KBM-7 (cell line): Measurements from ENCODE around the gene RALA.
"Not testable (repeated sequence)": the region's sequence is repeated elsewhere in the genome, so short reads cannot be mapped to it uniquely, and the experiment has no call there.

Experiments
- DNase-seq: peaks from one replicate; pipeline ENCODE4 v3.0.0-alpha.2; 2015
- in situ Hi-C: fragments of 300-500 bp; cut with MboI; formaldehyde crosslinking; loops from 2 replicates; pipeline ENCODE4 v1.14.3; 2020; ENCODE audit warnings: low sequenced_read_pairs, low pct_unique_long_range_greater_than_20kb, mixed read lengths

The RALA gene

DNA sequence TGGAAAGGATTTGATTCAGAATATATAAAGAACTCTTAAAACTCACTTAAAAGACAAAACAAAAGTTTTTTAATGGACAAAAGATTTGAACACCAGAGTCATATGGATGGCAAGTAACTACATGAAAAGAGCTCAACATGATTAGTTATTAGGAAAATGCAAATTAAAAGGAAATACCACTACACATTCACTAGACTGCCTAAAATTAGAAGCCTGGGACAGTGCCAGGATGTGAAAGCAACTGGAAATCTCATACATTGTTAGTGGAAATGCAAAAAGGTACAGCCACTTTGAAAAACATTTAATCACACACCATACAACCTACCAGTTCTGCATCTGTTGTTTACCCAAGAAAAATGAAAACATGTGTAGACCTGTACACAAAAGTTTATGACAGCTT lies 48.8 kb downstream of the RALA start:
- in situ Hi-C loops = no loop called here
- no peak for DNase-seq

DNA sequence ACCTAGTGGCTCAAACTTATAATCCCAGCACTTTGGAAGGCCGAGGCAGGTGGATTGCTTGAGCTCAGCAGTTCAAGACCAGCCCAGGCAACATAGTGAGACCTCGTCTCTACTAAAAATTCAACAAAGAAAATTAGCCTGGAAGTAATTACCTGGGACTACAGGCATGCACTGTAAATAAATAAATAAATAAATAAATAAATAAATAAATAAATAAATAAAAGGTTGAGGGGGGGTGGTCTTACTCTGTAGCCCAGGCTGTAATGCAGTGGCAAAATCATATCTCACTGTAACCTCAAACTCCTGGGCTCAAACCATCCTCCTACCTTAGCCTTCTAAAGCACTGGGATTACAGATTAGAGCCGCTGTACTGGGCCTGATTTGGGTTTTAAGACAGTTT lies 50.5 kb downstream of the RALA start:
- no peak for DNase-seq
- in situ Hi-C loops = no loop called here

DNA sequence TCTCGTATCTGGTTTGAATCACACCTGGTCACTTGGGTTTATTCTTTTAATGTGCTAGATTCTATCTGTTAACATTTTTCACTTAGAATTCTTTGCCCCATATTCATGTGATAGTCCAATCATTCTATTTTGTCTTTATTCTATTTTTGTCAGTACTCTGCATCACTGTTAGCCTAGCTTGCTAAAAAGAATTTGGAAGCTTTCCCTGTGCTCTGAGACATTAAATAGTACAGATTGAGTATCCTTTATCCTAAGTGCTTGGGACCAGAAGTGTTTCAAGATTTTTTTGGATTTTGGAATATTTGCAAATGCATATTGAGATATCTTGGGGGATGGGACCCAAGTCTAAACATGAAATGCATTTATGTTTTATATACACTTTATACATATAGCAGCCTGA lies 51.0 kb downstream of the RALA start:
- no peak for DNase-seq
- in situ Hi-C loops = no loop called here

DNA sequence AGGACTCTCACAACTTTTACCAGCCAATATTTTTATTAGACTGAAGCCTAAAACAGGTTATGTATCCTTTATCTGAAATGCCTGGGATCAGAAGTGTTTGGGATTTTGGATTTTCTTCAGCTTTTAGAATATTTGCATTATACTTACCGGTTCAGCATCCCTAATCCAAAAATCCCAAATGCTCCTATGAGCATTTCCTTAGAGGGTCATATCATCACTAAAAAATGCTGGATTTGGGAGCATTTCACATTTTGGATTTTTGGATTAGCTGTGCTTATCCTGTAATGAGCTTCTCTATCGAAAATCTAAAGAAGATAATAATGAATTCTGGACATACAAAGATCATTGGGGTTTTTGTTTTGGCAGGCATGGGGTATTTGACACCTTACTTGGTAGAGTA lies 53.0 kb downstream of the RALA start:
- in situ Hi-C loops = no loop called here
- no peak for DNase-seq

DNA sequence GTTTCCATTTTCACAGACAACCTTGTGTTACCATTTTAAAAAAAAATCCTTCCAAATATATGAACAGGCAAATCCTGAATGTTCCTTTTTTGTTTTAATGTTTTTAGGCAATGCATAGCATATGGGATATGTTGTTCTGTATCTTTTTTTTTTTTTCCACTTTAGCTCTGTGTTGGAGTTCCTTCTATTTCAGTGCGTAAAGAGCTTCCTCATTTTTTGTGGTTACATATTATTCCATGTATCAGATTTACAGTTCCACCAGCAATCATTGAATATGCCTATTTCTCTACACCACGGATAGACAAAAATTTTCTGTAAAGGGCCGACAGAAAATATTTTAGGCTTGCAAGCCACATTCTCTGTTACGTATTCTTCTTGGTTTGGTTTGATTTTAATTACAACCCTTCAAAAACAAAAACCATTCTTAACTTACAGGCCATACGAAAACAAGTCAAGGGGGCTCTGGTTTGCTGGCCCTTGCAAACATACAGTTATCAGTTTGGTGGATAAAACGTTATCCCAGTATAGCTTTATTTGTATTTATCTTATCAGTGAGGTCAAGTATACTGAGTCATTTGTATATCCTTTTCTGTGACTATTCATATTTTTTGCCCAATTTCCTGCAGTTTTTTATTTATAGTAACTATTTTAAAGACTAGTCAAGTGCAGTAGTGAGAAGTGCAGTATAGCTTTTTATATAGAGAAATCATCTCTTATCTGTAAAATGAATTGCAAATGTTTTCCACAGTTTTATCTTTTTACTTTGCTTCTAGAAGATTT lies 55.7 kb downstream of the RALA start:
- in situ Hi-C loops = no loop called here
- DNase-seq = peak; percentile 52

DNA sequence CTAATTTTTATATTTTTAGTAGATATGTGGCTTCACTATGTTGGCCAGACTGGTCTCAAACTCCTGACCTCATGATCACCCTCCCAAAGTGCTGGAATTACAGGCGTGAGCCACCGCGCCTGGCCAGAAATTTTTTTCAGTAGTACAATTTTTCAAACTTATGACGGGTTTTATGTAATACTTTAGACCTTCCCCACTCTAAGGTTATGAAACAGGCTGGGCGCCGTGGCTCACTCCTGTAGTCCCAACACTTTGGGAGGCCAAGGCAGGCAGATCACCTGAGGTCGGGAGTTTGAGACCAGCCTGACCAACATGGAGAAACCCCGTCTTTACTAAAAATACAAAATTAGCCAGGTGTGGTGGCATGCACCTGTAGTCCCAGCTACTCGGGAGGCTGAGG lies 56.5 kb downstream of the RALA start:
- DNase-seq, in situ Hi-C loops: not testable (repeated sequence)

DNA sequence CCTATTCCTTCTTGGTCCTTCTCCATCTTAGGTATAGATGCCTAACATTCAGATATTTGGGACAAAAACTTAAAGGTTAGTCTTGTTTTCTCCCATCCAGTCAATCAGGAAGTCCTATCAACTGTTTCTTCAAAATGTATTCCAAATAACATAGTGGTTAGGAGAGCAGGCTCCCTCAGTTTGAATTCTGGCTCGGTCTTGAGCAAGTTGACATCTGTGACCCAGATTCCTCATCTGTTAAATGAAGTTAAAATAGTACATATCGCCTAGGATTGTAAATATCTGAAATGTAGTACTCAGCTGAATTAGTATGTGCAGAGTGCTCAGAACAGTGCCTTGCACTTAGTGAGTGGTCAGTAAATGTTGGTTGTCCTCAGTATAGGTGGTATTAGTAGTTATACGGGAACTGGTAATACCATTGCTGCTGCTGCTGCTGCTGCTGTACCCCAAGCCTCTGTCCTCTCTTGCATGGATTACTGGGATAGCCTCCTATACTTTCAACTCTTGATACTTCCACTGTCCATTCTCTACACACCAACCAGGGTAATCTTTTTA lies 58.6 kb downstream of the RALA start:
- in situ Hi-C loops = no loop called here
- no peak for DNase-seq

DNA sequence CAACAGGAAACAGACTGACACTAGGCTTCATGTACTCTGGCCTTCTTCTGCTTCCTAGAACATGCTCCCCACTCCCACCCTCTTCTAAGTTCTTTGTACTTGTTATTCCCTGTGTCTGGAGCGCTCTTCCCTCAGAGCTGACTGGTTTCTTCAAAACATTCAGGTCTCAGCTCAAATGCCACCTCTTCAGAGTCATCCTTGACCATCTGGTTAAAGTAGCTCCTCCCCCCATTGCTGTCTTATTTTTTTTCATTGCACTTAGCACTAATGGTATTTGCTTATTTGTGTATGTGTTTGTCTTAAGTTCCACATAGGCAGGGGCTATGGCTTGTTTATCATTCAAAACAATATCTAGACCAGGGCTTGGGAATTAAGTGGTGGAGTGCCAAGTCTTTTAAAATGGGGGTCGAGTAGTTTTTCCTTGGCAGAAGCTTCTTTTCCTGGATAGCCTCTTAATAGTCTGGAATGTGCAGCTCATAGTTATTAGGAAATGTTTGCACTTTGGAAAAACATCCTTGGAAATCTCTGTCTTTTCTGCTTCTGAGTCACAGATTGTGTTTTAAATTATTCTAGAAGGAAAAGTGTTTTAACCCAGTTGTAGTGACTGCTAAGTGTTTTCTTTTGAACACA lies 60.0 kb downstream of the RALA start:
- no peak for DNase-seq
- in situ Hi-C loops = no loop called here

DNA sequence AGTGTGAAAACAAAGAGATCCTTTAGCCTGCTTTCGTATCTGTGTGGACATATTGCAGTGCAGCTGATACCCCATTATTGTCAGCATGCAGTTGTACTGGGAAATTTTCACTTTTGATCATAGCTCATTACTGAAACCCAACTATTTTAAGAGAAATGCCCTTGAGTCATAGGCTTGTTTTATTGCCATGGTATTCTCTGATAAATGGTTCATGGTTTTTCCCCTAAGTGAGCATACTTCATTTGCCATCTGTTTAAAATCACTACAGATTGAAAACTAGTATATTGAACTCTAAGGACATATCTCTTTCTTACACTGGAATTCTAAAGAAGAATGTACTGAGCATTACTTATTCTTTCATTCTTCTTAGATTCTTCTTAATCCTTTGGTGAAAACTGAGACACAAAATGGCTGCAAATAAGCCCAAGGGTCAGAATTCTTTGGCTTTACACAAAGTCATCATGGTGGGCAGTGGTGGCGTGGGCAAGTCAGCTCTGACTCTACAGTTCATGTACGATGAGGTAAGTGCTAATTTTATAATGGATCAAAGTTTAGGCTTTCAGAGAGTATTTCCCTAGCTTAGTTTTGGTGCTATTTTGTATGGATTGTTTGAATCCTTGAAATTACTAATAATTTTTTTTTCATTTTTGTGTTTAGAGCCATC lies 63.0 kb downstream of the RALA start:
- in situ Hi-C loops = no loop called here
- no peak for DNase-seq

DNA sequence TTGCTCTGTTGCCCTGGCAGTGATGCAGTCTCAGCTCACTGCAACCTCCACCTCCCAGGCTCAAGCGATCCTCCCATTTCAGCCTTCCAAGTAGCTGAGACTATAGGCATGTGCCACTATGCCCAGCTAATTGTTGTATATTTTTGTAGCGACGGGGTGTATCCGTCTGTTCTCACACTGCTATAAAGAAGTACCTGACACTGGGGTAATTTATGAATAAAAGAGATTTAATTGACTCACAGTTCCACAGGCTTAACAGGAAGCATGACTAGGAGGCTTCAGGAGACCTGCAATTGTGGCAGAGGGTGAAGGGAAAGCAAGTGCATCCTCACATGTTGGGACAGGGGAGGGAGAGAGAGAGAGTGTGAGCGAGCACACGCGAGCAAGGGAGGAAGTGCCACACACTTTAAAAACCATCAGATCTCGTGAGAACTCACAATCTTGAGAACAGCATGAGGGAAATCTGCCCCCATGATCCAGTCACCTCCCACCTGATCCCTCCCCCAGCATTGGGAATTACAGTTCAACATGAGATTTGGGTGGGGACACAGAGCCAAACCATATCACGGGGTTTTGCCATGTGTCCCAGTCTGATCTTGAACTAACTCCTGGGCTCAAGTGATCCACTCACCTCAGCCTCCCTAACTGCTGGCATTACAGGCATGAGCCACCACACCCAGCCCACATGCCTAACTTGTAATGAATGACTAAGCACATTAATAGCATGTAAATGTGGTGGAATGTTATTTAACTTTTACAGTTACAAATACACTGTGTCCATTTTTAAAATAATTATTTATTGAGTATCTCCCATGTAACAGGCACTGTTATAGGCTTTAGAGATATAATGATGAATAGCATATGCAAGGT lies 65.5 kb downstream of the RALA start:
- DNase-seq = no peak
- in situ Hi-C loops = no loop called here

DNA sequence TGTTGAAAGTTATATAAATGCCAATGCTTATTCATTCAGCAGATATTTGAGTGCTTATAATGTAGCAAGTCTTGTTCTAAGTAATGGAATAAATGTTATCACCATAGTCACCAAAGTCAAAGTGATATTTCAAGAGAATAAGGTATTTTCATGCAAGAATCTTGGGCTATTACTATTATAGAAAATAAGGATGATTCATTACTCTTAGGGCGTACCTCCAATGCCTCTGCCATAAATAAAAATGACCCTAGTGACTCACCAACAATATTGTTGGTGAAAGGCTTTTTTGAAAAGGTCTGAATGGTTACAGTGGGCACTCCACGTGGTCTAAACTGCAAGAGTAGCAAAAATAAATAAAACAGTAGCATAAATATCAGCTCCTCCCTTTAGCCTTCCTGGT lies 68.4 kb downstream of the RALA start:
- in situ Hi-C loops = no loop called here
- no peak for DNase-seq

DNA sequence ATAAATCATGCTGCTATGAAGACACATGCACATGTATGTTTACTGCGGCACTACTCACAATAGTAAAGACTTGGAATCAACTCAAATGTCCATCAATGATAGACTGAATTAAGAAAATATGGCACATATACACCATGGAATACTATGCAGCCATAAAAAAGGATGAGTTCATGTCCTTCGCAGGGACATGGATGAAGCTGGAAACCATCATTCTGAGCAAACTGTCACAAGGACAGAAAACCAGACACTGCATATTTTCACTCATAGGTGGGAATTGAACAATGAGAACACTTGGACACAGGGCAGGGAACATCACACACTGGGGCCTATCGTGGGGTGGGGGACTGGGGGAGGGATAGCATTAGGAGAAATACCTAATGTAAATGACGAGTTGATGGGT lies 69.7 kb downstream of the RALA start:
- in situ Hi-C loops, DNase-seq: not testable (repeated sequence)

DNA sequence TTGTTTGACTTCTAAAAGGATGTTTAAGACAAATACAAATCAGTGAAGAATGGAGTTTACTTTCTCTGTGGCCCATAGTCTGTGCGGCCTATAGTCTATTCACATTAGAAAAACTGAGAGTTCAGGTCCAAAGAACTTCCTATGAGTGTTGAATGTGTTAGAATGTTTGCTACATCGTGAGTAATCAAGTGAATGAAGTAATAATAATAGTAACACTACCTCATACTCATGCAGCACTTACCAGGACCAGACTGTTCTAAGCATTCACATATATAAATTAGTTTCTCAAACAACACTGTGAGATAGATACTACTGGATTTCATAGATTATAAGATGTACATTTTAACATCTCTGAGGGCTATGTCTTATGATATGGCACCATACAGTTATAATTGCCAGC lies 70.4 kb downstream of the RALA start:
- in situ Hi-C loops = no loop called here
- no peak for DNase-seq

DNA sequence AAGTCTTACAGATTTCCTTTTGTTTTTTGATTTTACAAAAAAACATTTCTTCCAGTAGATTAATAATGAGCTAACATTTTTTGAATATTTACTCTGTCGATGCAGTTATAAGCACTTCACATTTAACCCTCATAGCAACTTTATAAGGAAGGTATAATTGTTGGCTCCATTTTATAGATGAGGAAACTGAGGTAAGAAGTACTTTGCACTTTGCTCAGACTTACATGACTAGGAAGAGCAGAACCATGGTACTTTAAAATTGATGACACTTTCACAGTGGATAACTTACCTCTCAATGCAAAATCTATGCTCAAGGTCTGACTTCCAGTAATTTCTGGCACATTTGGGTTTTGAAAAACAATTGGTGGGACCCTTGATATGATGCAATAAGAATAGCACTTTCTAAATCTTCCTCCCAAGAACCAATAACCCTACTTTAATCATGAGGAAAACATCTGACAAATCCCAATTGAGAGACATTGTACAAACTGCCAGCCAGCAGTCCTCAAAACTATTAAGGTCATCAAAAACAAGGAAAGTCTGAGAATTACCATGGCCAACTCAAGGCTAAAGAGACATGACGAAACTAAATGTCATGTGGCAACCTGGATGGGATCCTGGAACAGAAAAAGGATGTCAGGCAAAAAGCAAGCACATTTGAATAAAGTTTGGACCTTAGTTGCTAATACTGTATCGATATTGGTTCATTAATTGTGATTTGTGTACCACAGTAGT lies 72.6 kb downstream of the RALA start:
- no peak for DNase-seq
- in situ Hi-C loops = no loop called here

DNA sequence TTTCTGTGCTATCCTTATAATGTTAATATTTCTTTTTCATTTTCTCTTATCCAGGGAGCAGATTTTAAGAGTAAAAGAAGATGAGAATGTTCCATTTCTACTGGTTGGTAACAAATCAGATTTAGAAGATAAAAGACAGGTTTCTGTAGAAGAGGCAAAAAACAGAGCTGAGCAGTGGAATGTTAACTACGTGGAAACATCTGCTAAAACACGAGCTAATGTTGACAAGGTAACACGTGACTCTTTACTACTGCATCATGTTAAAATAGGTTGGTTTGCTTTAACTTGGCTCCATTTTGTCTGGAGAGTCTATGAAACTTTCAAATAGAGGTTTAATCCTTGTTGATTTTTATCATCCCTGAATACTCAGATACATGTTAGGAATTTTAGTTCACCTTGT lies 73.3 kb downstream of the RALA start:
- no peak for DNase-seq
- in situ Hi-C loops = no loop called here

DNA sequence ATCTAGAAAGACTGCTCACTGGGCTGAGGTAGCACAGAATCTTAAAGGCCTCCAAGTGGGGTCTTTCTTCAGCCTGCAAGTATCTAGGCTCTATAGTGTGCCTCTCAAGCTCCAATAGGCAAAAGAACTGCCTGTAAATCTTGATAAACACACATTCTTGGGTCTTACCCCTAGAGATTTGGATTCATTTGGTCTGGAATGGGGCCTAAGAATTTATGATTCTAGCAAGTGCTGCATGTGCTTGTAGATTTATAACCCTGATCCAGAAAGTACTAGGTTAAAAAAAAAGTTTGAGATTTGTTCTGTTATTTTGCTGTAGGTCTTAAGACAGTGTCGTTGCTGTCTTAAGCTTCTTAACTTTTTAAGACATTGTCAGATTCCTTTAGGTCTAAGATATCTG lies 74.1 kb downstream of the RALA start:
- in situ Hi-C loops = no loop called here
- DNase-seq = no peak

DNA sequence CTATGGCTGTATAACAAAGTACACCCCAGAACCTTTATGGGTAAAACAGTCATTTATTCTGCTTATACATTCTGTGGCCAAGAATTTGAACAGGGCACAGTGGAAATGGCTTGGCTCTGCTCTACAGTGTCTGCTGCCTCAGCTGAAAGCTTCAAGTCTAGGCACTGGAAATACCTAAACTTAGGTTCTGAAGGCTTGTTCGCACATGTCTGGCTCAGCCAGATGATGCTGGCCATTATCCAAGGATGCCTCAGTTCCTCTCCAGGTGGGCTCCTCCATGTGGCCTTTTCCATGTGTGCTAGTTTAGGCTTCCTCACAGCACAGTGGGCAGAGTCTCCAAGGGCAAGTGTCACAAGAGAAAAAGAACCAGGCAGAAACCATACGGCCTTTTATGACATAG lies 76.8 kb downstream of the RALA start:
- DNase-seq = no peak
- in situ Hi-C loops = no loop called here

DNA sequence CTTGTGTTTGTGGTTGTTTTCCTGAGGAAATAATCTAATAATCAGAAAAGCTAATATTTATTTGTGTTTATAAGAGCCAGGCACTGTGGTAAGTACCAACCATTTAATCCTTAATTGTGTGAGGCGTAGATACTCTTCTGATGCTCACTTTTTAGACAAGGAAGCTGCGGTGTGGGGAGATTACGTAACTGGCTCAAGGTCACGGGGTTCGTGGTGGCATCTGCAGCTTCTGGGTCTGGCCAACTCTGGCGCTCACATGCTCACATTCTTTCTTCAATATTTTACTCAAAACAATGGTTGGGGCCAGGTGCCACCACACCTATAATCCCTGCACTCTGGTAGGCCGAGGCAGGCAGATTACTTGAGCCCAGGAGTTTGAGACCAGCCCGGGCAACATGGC lies 77.6 kb downstream of the RALA start:
- DNase-seq = peak; percentile 78
- in situ Hi-C loops = no loop called here

DNA sequence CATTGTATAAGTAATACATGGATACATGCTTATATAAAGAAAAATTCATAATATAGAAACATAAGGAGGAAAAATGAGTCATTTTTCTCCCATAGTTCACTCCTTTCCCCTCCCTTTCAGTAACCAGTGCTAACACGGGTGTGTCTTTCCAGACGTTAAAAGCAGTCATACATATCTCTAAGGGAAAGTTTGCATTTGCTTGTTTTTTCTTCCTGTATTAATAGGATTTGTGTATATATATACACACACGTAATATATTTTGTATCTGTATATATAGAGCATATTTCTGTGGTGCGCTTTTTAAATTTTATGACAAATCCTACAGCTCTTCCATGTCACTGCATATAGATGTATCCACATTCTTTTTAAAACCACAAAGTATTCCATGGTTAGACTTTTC lies 78.8 kb downstream of the RALA start:
- DNase-seq = no peak
- in situ Hi-C loops = no loop called here
